CD4-positive, alpha-beta T cell treated with Interleukin-12 subunit alpha and Interleukin-12 subunit beta, for 1 hour (primary cell): Measurements from ENCODE around the gene MYRF.

ENCODE experiments used
- DNase-seq: peaks from one replicate; pipeline ENCODE4 v3.0.0-alpha.2; 2020

The MYRF gene

GRCh38 chr11:61719978-61720377 lies 32.5 kb upstream of the MYRF start:
- DNase-seq = no peak

GRCh38 chr11:61720597-61720996 lies 31.8 kb upstream of the MYRF start:
- DNase-seq = no peak

GRCh38 chr11:61724437-61724836 lies 28.0 kb upstream of the MYRF start:
- no peak for DNase-seq

GRCh38 chr11:61725781-61726231 lies 26.6 kb upstream of the MYRF start:
- no peak for DNase-seq

DNA sequence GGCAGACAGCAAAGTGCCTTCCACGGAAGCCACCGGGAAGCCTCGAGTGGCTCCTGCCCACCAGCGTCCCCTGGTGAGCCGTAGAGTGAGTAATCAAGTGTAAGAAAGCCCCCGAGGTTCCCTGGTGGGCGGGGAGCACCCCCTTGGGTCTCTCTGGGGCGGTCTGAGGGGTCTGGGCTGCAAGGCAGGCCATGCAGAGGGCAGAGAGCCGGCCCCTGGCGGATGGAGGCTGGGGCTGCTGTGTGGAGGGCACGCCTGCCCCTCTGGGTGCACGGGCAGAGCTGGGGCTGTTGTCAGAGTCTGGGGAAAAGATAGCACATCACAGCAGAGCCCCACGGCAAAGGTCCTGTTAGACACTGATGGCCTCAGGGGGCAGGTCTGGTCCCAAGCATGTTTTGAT lies 25.7 kb upstream of the MYRF start:
- DNase-seq = no peak

DNA sequence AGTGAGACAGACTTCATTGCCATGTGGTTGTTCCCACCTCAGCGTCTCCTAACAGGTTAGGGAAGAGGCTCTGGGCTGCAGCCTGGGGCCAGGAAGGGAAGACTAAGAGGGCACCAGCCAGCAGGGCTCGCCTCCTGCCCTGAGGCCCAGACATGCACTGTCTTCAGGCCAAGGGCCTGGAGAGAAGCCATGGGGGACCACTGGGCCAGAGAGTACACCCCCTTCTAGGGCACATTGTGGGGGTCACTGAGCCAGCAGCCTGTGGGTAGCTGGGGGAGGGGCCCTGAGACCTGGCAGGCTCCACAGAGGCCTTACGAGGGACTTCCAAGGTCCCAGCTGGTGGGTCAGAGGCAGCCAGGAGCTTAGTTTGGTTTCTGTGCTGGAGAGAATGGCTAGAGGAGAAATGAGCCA lies 25.0 kb upstream of the MYRF start:
- no peak for DNase-seq

DNA sequence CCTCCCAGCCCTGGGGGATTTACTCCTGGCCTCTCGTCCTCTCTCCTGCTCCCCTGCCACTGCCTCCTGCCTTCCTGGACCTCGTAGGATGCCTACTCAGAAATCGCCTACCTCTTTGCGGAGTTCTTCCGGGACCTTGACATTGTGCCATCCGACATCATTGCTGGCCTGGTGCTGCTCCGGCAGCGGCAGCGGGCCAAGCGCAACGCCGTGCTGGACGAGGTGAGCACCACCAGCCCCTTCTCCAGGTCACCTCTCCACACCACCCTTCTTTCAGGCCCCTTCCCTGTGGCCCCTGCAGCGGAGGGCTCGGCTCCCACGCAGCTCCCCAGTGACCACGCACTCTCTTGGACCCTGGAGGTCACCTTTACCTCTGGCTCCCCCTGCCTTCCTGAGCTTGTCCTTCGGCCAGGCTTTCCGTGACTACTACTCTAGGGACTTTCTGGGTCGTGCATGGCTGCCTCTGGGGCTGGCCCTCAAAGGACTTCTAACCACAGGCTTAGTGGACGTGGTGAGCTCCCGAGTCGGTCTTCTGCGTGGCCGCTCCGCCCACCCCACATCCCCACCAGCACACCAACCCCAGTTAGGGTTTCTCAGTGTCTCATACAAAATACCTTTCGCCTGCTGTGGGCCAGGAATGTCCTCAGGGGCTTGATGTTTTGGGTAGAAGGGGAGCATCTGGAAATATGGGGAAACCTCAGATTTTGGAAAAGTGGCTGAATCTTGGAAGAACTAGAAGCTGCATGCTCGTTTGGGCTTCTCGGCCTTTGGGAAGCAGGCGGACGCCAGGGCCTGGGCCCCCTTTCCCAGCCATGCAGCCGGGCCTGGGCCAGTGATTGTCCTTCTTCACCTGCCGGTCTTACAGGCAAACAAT lies 24.1 kb upstream of the MYRF start:
- DNase-seq = no peak

- no peak for DNase-seq
Observed at GRCh38 chr11:61728940-61729219, 23.6 kb upstream of the MYRF start.

DNA sequence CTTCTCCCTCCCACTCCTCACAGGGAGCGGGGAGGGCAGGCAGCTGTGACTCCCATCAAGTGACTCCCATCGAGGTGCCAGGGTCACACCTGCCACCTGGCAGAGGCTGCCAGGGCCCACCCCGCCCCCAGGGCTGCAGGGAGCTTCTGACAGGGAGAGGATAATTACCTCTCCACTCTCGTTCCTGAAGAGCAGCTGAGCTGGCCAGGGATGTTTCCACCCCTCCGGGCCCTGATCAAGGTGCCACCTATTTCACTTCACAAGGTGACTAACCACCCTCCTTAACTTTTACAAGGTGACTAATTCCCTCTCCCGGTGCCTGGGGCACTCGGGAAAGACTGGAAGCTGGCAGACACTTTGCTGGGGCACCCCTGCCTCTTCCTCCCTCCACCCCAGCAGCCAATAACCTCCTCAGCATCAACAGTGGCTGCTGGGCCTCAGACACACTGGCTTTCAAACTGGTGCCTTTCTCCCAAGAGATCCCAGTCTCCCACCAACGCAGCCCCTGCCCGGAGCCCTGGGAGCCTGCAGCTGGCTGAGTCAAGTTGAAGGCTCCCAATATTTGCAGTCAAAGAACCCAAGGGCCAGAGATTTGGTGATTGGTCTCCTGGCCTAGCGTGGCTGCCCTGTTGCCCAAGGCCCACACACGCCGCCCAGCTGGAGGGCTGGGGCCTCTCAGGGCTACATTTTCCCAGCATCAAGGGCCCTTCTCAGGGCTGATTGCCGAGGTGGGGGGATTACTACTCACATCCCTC lies 22.0 kb upstream of the MYRF start:
- DNase-seq = no peak

DNA sequence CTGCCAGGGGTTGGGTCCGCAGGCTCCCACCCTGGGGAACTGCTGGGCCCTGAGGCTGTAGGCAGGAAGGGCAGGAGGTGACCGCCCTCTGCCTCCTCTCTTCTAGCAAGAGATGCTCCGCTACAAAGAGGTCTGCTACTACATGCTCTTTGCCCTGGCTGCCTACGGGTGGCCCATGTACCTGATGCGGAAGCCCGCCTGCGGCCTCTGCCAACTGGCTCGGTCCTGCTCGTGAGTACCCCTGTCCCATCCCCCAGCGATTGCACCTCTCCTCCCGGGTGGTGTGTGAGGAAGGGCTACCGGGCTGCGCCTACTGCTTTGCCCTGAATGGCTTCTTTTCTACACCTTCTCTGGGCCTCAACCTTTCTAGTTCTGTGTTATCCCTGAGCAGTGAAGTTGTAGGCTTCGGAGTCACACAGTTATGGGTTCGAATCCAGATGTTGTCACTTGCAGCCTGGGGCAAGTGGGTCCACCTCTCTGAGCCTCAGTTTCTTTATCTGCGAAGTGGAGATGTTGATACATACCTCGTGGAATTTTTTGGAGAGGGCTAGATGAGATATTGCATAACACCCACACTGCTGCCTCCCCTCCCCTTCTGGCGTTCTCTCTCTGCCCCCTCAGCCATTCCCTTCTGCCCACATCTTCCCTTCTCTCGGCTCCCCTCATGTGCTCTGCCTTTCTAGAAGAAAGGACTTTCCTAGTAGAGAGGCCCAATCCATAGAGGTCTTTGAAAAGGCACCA lies 21.1 kb upstream of the MYRF start:
- no peak for DNase-seq

- DNase-seq = no peak
Observed at GRCh38 chr11:61731952-61732675, 20.3 kb upstream of the MYRF start.

- DNase-seq = no peak
Observed at GRCh38 chr11:61732705-61733104, 19.7 kb upstream of the MYRF start.

- DNase-seq = peak; percentile 87
Observed at GRCh38 chr11:61733120-61733978, 19.1 kb upstream of the MYRF start.

GRCh38 chr11:61734767-61735166 lies 17.7 kb upstream of the MYRF start:
- DNase-seq = no peak

DNA sequence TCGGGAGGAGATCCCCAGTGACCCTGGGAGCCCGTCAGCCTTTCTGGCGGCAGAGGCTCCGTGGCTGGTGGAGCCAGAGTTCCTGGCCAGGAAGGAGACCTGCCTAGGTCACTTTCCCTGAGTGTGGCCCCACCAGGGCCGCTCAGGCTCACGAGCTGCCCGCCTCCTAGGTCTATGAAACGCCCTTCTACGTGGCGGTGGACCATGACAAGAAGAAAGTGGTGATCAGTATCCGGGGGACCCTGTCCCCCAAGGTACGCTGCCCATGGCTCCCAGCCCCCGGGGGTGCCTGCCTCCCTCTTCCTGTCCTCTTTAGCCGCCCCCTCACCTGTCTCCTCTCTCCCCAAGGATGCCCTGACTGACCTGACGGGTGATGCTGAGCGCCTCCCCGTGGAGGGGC lies 17.0 kb upstream of the MYRF start:
- no peak for DNase-seq

DNA sequence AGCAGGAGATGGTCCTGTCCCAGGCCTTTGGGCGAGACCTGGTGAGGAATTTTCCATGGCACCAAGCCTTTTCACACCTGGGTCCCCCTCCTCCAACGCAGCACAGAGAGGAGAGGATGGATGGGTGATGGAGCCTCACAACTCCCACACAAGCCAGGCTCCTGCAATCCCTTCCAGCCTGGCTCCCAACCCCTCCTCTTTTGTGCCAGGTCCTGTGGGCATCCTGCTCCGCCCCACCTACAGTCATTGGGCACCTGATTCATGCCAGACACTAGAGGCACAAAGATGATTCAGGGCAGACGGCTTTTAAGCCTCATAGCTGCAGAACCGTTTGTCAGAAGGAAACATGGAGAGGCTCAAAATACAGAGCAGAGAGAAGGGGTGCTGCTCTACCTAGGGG lies 16.1 kb upstream of the MYRF start:
- no peak for DNase-seq

GRCh38 chr11:61737131-61737530 lies 15.3 kb upstream of the MYRF start:
- no peak for DNase-seq

DNA sequence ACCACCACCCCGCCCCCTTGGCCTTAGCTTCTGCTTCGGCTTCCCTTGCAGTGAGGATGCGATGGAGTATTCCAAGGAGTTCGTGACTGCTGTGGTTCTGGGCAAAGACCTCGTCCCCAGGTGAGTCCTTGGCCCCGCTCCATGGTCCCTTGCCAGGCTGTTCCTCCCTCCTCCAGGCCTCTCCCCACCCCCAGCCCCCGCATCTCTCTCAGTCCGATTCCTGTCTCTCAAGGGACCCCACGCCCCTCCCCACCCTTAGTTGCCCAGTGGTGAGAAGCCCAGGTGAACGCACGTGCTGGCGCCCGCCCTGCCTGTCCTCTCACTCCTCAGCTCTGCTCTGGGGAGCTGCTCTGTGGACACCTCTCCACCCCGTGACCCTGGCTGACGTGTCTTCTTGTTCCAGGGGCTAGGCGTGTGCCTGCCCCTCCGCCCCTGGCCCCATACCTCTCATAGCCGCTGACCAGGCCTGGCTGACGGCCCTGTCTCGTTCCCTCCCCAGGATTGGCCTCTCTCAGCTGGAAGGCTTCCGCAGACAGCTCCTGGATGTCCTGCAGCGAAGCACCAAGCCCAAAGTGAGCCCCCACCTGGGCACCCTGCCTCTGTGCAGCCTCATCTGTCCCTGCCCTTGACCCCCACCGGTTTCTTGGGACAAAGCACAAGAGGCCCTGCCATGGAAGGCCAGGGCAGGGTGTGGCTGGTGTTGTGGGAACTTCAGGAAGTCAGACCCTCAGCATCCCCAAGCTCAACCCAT lies 14.6 kb upstream of the MYRF start:
- DNase-seq = no peak

- DNase-seq = no peak
Observed at GRCh38 chr11:61738776-61739175, 13.7 kb upstream of the MYRF start.

- no peak for DNase-seq
Observed at GRCh38 chr11:61739413-61739812, 13.0 kb upstream of the MYRF start.

DNA sequence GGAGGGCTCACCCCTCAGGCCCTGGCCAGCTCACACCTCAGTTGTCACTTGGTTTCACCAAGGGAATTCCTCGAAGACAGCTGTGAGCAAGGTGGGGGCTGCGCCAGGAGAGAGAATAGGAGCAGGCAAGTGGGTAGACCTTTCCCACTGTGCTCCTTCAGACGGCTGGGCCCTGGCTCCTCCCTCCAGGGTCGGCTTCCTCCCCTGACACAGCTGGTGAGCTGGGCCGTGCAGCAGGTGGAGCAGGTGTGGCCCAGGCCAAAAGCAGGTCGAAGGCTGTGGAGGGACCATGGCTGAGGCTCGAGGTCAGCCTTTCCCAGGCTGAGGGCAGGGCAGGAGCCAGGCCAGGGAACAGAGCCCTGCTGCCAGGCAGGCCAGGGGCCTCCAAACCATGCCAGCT lies 12.5 kb upstream of the MYRF start:
- DNase-seq = no peak
